ENCODE results near the gene E2F8. TPM values are rescaled to one million over a fixed set of nuclear protein-coding genes. Genes with fewer than 3 reads are reported as not detected.

E2F8 gene
- total RNA-seq, 1 experiment from 2014 or later: 18.4 TPM

DNA sequence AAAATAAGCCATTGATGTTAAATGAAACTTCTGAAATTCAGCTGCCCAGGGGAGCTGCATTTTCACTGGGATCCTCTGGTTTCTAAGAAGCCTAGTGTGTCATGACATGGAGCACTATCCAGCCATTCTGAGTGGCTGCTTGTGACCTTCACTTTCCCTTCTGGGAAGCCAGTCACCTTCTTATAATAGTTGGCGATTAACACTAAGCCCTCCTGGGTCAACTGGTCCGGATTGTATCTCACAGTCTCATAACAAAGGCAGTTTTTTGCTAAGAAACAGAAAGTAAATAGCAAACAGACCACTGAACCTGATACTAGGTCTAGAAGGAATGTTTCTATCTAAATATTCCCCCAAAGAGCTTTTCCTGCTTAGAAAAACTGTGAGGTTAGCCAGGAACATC is 46.8 kb downstream of the E2F8 start (continued):
- TF ChIP-seq, protein P1, sequence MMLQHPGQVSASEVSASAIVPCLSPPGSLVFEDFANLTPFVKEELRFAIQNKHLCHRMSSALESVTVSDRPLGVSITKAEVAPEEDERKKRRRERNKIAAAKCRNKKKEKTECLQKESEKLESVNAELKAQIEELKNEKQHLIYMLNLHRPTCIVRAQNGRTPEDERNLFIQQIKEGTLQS (IDR thresholded peaks at IDR 0.05): no peak
- no peak for TF ChIP-seq CBX3 (IDR thresholded peaks at IDR 0.05; ENCODE audit: low read depth)

DNA sequence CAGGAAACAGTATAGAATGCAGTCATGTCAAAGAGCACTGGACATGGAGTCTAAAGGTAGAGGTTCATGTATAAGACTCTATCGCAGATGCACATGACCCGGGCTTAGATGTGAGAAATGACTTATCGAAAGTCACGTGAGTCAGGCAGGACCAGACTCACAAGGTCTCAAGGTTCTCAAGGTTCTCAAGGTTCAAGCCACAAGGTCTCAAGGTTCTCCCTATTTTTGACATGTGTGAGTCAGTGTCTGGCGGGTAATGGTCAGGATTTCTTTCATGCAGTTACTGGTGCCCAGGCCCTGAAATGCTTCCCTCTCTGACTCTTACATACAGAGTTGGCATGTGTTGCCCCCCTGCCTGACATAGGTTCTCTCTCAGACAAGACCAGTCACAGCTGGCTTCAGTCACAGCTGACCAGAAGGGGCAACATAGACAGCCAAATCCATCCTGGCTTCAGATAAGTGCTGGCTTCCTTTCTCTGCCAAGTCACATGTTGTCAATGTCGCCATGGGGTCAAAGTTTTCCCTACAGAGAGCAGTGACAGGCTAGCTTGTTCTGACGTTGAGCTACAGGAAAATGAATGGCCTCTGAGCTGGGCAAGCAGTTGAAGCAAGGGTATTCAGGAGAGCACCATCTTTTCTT is 49.1 kb downstream of the E2F8 start:
- Histone ChIP-seq H4K20me1 (ENCODE audit: insufficient read depth) (no peaks in the 10 kb centered on the region), H3K27ac (ENCODE audit: low read depth, low read length) (no peak overlapping the region), H3K4me1 (ENCODE audit: control insufficient read depth in 1 of 2, insufficient read depth in 2 of 2, low read length in 2 of 2) (no peaks in the 10 kb centered on the region), H3K9ac (ENCODE audit: low read length) (no peak overlapping the region), H3K9me3 (ENCODE audit: control insufficient read depth in 1 of 2, insufficient read depth in 1 of 2, low read depth in 1 of 2, low read length in 2 of 2) (no peaks in the 10 kb centered on the region), H2AFZ (ENCODE audit: low read depth, low read length, poor library complexity, severe bottlenecking) (no peak overlapping the region), H3K4me3 (replicated peaks in 1 of 2; ENCODE audit: low read depth in 1 of 2, low read length in 2 of 2) (no peak overlapping the region), H3K4me2 (ENCODE audit: low read length) (no peak overlapping the region), H3K79me2 (ENCODE audit: insufficient read depth, low read length) (no peaks in the 10 kb centered on the region), H3K27me3 (ENCODE audit: insufficient read depth, low read length) (no peaks in the 10 kb centered on the region), H3K36me3 (ENCODE audit: control insufficient read depth in 1 of 2, insufficient read depth in 2 of 2, low read length in 2 of 2) (no peaks in the 10 kb centered on the region), H3K9me2 (ENCODE audit: insufficient read depth) (no peaks in the 10 kb centered on the region)
- CTCF ChIA-PET: no interaction called here
- POLR2A ChIA-PET: no interaction called here
- RAD21 ChIA-PET (ENCODE audit: low non-redundant PET in 1 of 2, low total read pairs in 2 of 2, uncharacterized antibody in 2 of 2, unreplicated experiment in 2 of 2): no interaction called here
- intact Hi-C loops (cut with micrococcal nuclease): no loop called here
- no TSS peak for BruUV-seq (replicated peaks)
- TF ChIP-seq SP1 (IDR thresholded peaks at IDR 0.05; ENCODE audit: low read depth) (no peak), JUND (IDR thresholded peaks at IDR 0.05) (no peak), SRF (IDR thresholded peaks at IDR 0.05; ENCODE audit: low read depth) (no peak), EGR1 (IDR thresholded peaks at IDR 0.05; ENCODE audit: low read depth) (no peak), POLR2A (IDR thresholded peaks at IDR 0.05; ENCODE audit: borderline replicate concordance, extremely low read depth, insufficient read depth, insufficient read length) (no peak), RAD21 (IDR thresholded peaks at IDR 0.05; ENCODE audit: low read depth) (no peak), TCF7L2 (IDR thresholded peaks at IDR 0.05; ENCODE audit: borderline replicate concordance, extremely low read depth, insufficient read depth, insufficient read length) (no peak)
- TF ChIP-seq, protein P2, sequence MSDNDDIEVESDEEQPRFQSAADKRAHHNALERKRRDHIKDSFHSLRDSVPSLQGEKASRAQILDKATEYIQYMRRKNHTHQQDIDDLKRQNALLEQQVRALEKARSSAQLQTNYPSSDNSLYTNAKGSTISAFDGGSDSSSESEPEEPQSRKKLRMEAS (IDR thresholded peaks at IDR 0.05): no peak
- TF ChIP-seq, protein P1 (IDR thresholded peaks at IDR 0.05): no peak
- TF ChIP-seq, protein P3, sequence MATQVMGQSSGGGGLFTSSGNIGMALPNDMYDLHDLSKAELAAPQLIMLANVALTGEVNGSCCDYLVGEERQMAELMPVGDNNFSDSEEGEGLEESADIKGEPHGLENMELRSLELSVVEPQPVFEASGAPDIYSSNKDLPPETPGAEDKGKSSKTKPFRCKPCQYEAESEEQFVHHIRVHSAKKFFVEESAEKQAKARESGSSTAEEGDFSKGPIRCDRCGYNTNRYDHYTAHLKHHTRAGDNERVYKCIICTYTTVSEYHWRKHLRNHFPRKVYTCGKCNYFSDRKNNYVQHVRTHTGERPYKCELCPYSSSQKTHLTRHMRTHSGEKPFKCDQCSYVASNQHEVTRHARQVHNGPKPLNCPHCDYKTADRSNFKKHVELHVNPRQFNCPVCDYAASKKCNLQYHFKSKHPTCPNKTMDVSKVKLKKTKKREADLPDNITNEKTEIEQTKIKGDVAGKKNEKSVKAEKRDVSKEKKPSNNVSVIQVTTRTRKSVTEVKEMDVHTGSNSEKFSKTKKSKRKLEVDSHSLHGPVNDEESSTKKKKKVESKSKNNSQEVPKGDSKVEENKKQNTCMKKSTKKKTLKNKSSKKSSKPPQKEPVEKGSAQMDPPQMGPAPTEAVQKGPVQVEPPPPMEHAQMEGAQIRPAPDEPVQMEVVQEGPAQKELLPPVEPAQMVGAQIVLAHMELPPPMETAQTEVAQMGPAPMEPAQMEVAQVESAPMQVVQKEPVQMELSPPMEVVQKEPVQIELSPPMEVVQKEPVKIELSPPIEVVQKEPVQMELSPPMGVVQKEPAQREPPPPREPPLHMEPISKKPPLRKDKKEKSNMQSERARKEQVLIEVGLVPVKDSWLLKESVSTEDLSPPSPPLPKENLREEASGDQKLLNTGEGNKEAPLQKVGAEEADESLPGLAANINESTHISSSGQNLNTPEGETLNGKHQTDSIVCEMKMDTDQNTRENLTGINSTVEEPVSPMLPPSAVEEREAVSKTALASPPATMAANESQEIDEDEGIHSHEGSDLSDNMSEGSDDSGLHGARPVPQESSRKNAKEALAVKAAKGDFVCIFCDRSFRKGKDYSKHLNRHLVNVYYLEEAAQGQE (IDR thresholded peaks at IDR 0.05; ENCODE audit: low read depth): no peak
- DNase-seq (ENCODE audit: low read depth, low spot score) (no peak), ATAC-seq (no peak)

Data from HCT116 (cell line).